Spleen (tissue), 7 donors: ENCODE results near the gene MED26.

Source experiments
- CTCF ChIP-seq, 11 experiments: fragments of 200-600 bp in 7 of 11; fragments of 450-650 bp in 4 of 11; sonication (generic) in 4 of 11; IDR thresholded peaks in 8 of 11; conservative IDR thresholded peaks in 3 of 11; 1 replicate in 7 of 11; 2 replicates in 4 of 11; pipeline versions ENCODE4 v1.4.0 to v1.8.0; 2016 to 2021; ENCODE audit warnings: antibody characterized with exemption in 11 of 11, inconsistent platforms in 4 of 11, mild to moderate bottlenecking in 1 of 11
- POLR2A ChIP-seq, 3 donors: fragments of 450-650 bp; IDR thresholded peaks; one replicate each; pipeline ENCODE4 v1.5.1; 2017; ENCODE audit warnings: antibody characterized with exemption in 3 of 3, mild to moderate bottlenecking in 1 of 3
- donor health status: DM: no; HTN: no; CAD: no; lungs with moderate emphysema.
- donor health status: DM: no; HTN: no; CAD: no.
- donor health status: DM: no; HTN: no; CAD: no.

- TF ChIP-seq CTCF (IDR thresholded peaks at IDR 0.05 in 8 of 11, conservative IDR thresholded peaks at IDR 0.05 in 3 of 11): no peak
- TF ChIP-seq POLR2A (IDR thresholded peaks at IDR 0.05): no peak
Observed at GRCh38 chr19:16541526-16542044, 86.4 kb downstream of the MED26 start.
